Transverse colon (tissue), 4 donors: Measurements from ENCODE around the gene ATXN8OS. TPM values are rescaled to one million over a fixed set of nuclear protein-coding genes. Genes with fewer than 3 reads are reported as not detected.
"Not testable (repeated sequence)": the region's sequence is repeated elsewhere in the genome, so short reads cannot be mapped to it uniquely, and the experiment has no call there.

Source experiments
- DNase-seq: peaks from one replicate; pipeline ENCODE4 v3.0.0-alpha.2; 2019
- H3K27ac ChIP-seq, 4 donors: fragments of 200-600 bp; sonication (generic); 2 replicates each; pipeline ENCODE4 v1.5.1; 2016 to 2018; ENCODE audit warnings: inconsistent platforms in 4 of 4
- H3K27me3 ChIP-seq: fragments of 200-600 bp; sonication (generic); 2 replicates; pipeline ENCODE4 v1.5.1; 2017; ENCODE audit warnings: inconsistent platforms
- H3K36me3 ChIP-seq, 4 donors: fragments of 200-600 bp; sonication (generic); 2 replicates each; pipeline ENCODE4 v1.5.1; 2017 to 2019; ENCODE audit warnings: inconsistent platforms in 4 of 4
- H3K4me1 ChIP-seq, 4 donors: fragments of 200-600 bp; sonication (generic); 2 replicates each; pipeline ENCODE4 v1.5.1; 2017 to 2020; ENCODE audit warnings: inconsistent platforms in 4 of 4
- H3K4me3 ChIP-seq, 4 donors: fragments of 200-600 bp; sonication (generic); 1 replicate in 1 of 4; 2 replicates in 3 of 4; pipeline versions ENCODE4 v1.5.1 to v1.6.1; 2017 to 2019; ENCODE audit warnings: inconsistent platforms in 4 of 4
- H3K9me3 ChIP-seq, 2 donors: fragments of 200-600 bp; sonication (generic); 2 replicates each; pipeline ENCODE4 v1.5.1; 2017 to 2019; ENCODE audit warnings: inconsistent platforms in 2 of 2
- CTCF ChIP-seq, 5 experiments: fragments of 200-600 bp in 3 of 5; fragments of 450-650 bp in 2 of 5; sonication (generic) in 3 of 5; IDR thresholded peaks; 1 replicate in 2 of 5; 2 replicates in 3 of 5; pipeline ENCODE4 v1.5.1; 2016 to 2017; ENCODE audit warnings: antibody characterized with exemption in 5 of 5, inconsistent platforms in 3 of 5, mild to moderate bottlenecking in 2 of 5, moderate library complexity in 1 of 5
- EP300 ChIP-seq: sonication (generic); formaldehyde crosslinking; IDR thresholded peaks from one replicate; pipeline ENCODE4 v1.6.1; 2017; ENCODE audit warnings: antibody characterized with exemption, low read depth
- POLR2A ChIP-seq: fragments of 450-650 bp; IDR thresholded peaks from one replicate; pipeline ENCODE4 v1.6.1; 2016; ENCODE audit warnings: antibody characterized with exemption, mild to moderate bottlenecking, moderate library complexity
- POLR2AphosphoS5 ChIP-seq, 3 donors: sonication (generic); formaldehyde crosslinking; IDR thresholded peaks; one replicate each; pipeline ENCODE4 v1.6.1; 2016; ENCODE audit warnings: antibody characterized with exemption in 3 of 3
- WGBS, 2 donors: methylation state at CpG; one replicate each; pipeline ENCODE4 v1.1.5; 2018; ENCODE audit warnings: low coverage in 1 of 2; 5-methylcytosine and 5-hydroxymethylcytosine counted together
- in situ Hi-C, 4 donors: fragments of 200-750 bp; cut with MboI; loops; one replicate each; pipeline versions ENCODE4 v1.15.0 to v1.15.1; 2017; ENCODE audit warnings: low sequenced_read_pairs in 3 of 4, low pct_ligation_motif_present in 1 of 4, low pct_unique_long_range_greater_than_20kb in 1 of 4
- intact Hi-C: fragments of 100-400 bp; cut with DNase I; formaldehyde crosslinking; loops from one replicate; pipeline ENCODE4 v1.15.1; 2023; ENCODE audit warnings: low total_unique reads
- total RNA-seq, 4 donors: library from RNA; depleted of rRNA; stranded (reverse); fragments of >200 nt; gene quantifications; one replicate each; pipeline ENCODE4 v1.1.0, GENCODE V29; 2016

ATXN8OS gene
- total RNA-seq, 4 donors from 2014 or later: not detected

- Histone ChIP-seq H3K27me3 (no peaks in the 10 kb centered on the region), H3K36me3 (no peaks in the 10 kb centered on the region), H3K4me3 (no peak overlapping the region), H3K4me1 (no peaks in the 10 kb centered on the region), H3K27ac (no peak overlapping the region), H3K9me3 (no peaks in the 10 kb centered on the region)
- WGBS, 2 donors: 50 to 54% methylated on average over 2 of the region's 2 CpGs
- in situ Hi-C loops: no loop called here
- no peak for TF ChIP-seq EP300
- TF ChIP-seq CTCF (IDR thresholded peaks at IDR 0.05): no peak
- TF ChIP-seq POLR2A: no peak
- TF ChIP-seq POLR2AphosphoS5 (IDR thresholded peaks at IDR 0.05): no peak
- intact Hi-C loops: no loop called here
- DNase-seq: no peak
These were observed 9.8 kb downstream of the ATXN8OS start for GRCh38 chr13:70117338-70117905.

GRCh38 chr13:70125693-70126092 lies 18.1 kb downstream of the ATXN8OS start:
- Histone ChIP-seq H3K36me3 (no peaks in the 10 kb centered on the region), H3K9me3 (no peaks in the 10 kb centered on the region), H3K27ac (no peak overlapping the region), H3K27me3 (no peaks in the 10 kb centered on the region), H3K4me1 (no peaks in the 10 kb centered on the region), H3K4me3 (no peak overlapping the region)
- no peak for DNase-seq
- TF ChIP-seq POLR2AphosphoS5 (IDR thresholded peaks at IDR 0.05): no peak
- no peak for TF ChIP-seq EP300
- no peak for TF ChIP-seq CTCF (IDR thresholded peaks at IDR 0.05)
- no peak for TF ChIP-seq POLR2A
- intact Hi-C loops (loop anchor here (10.0 kb wide), 1 partner anchor 1969 kb away; no protein-coding TSS in a partner anchor), in situ Hi-C loops (no loop called here)
- WGBS, 2 donors: 69 to 72% methylated on average over 3 to 5 of the region's 5 CpGs

GRCh38 chr13:70128098-70128497 lies 20.5 kb downstream of the ATXN8OS start:
- Histone ChIP-seq H3K4me1 (no peaks in the 10 kb centered on the region), H3K4me3 (no peak overlapping the region), H3K27me3 (no peaks in the 10 kb centered on the region), H3K9me3 (no peaks in the 10 kb centered on the region), H3K36me3 (no peaks in the 10 kb centered on the region), H3K27ac (no peak overlapping the region)
- no peak for DNase-seq
- no peak for TF ChIP-seq CTCF (IDR thresholded peaks at IDR 0.05)
- TF ChIP-seq POLR2AphosphoS5 (IDR thresholded peaks at IDR 0.05): no peak
- TF ChIP-seq POLR2A: no peak
- no peak for TF ChIP-seq EP300
- 53 to 69% methylated on average over 2 of the region's 2 CpGs for WGBS, 2 donors
- in situ Hi-C loops (no loop called here), intact Hi-C loops (loop anchor here (10.0 kb wide), 1 partner anchor 1967 kb away; no protein-coding TSS in a partner anchor)

- H3K36me3 ChIP-seq, H3K4me3 ChIP-seq, H3K4me1 ChIP-seq, in situ Hi-C loops, intact Hi-C loops, H3K27me3 ChIP-seq, H3K9me3 ChIP-seq, H3K27ac ChIP-seq, DNase-seq: not testable (repeated sequence)
- WGBS, 2 donors: 89 to 98% methylated on average over 6 to 12 of the region's 12 CpGs
These were observed 35.0 kb downstream of the ATXN8OS start for GRCh38 chr13:70142658-70143057.

GRCh38 chr13:70162141-70162540 lies 54.5 kb downstream of the ATXN8OS start:
- WGBS, 2 donors: 44 to 60% methylated on average over 2 to 5 of the region's 5 CpGs
- H3K9me3 ChIP-seq: no peaks in the 10 kb centered on the region
- intact Hi-C loops (no loop called here), in situ Hi-C loops (no loop called here)
- no peak overlapping the region for H3K4me3 ChIP-seq
- no peak for DNase-seq
- no peak overlapping the region for H3K27ac ChIP-seq
- no peaks in the 10 kb centered on the region for H3K27me3 ChIP-seq
- TF ChIP-seq CTCF (IDR thresholded peaks at IDR 0.05) (no peak), POLR2A (no peak), POLR2AphosphoS5 (IDR thresholded peaks at IDR 0.05) (no peak), EP300 (no peak)
- H3K36me3 ChIP-seq: no peaks in the 10 kb centered on the region
- no peaks in the 10 kb centered on the region for H3K4me1 ChIP-seq
